Right lobe of liver (tissue), 6 donors: ENCODE measurements around the gene VASH2. TPM values are rescaled to one million over a fixed set of nuclear protein-coding genes. Genes with fewer than 3 reads are reported as not detected.

ENCODE experiments used
- ATAC-seq, 4 donors: fragments of 200-7000 bp; cut with Tn5 transposase; one replicate each; pipeline ENCODE4 v1.9.1; 2020; ENCODE audit warnings: mild to moderate bottlenecking in 4 of 4, moderate library complexity in 4 of 4
- DNase-seq, 3 donors: peaks; one replicate each; pipeline ENCODE4 v3.0.0-alpha.2; 2020
- H3K27ac ChIP-seq, 3 donors: fragments of 200-600 bp; one replicate each; pipeline ENCODE4 v1.8.0; 2022
- H3K27me3 ChIP-seq, 2 donors: fragments of 200-600 bp; one replicate each; pipeline ENCODE4 v1.8.0; 2022
- H3K36me3 ChIP-seq, 4 donors: fragments of 200-600 bp; sonication (generic) in 1 of 4; one replicate each; pipeline versions ENCODE4 v1.5.1 to v1.8.0; 2017 to 2022; ENCODE audit warnings: control low read depth in 1 of 4
- H3K4me1 ChIP-seq, 4 donors: fragments of 200-600 bp; sonication (generic) in 1 of 4; one replicate each; pipeline versions ENCODE4 v1.5.1 to v1.8.0; 2017 to 2022; ENCODE audit warnings: control low read depth in 1 of 4
- H3K4me3 ChIP-seq, 3 donors: fragments of 200-600 bp; one replicate each; pipeline ENCODE4 v1.8.0; 2022
- H3K9me3 ChIP-seq, 4 donors: fragments of 200-600 bp; sonication (generic) in 1 of 4; one replicate each; pipeline versions ENCODE4 v1.5.1 to v1.8.0; 2017 to 2022; ENCODE audit warnings: control low read depth in 1 of 4
- POLR2A ChIP-seq: fragments of 450-650 bp; IDR thresholded peaks from one replicate; pipeline ENCODE4 v1.6.1; 2017; ENCODE audit warnings: antibody characterized with exemption, mild to moderate bottlenecking
- WGBS: methylation state at CpG from one replicate; pipeline ENCODE4 v1.1.6; 2018; ENCODE audit warnings: low coverage, low lambda C conversion rate; ENCODE audit not compliant: insufficient coverage; ENCODE audit errors: missing lambda C conversion rate; 5-methylcytosine and 5-hydroxymethylcytosine counted together
- intact Hi-C, 2 donors: fragments of 100-400 bp; cut with DNase I; formaldehyde crosslinking; loops; one replicate each; pipeline versions ENCODE4 v1.11.2 to v1.14.1; 2022
- total RNA-seq, 6 experiments: library from RNA; depleted of rRNA in 2 of 6; stranded (reverse); fragments of >200 nt in 2 of 6; fragmentation: NEBNext Ultra II Directional in 3 of 6; extraction: Animal tissue kit (Norgen Biotek cat#: 25700) in 3 of 6; gene quantifications; one replicate each; pipeline versions ENCODE4 v1.1.0 to v1.2.4, GENCODE V29; 2016 to 2023
- TF ChIP-seq, protein P1 (sequence below), 4 donors: fragments of 200-600 bp in 3 of 4; fragments of 450-650 bp in 1 of 4; IDR thresholded peaks; one replicate each; pipeline versions ENCODE4 v1.5.1 to v1.8.0; 2016 to 2022; ENCODE audit warnings: antibody characterized with exemption in 4 of 4, mild to moderate bottlenecking in 2 of 4
- donor health status: DM: no; HTN: yes; CAD: no.
- donor health status: DM: no; HTN: no; CAD: no.
- donor health status: DM: no; HTN: no; CAD: no.
- donor health status: DM: no; HTN: yes; CAD: no.
- donor health status: DM: no; HTN: yes; CAD: no.

VASH2 gene
- total RNA-seq, 6 experiments from 2014 or later = 0.04 to 0.32 (median 0.07) TPM; not detected in 3

DNA sequence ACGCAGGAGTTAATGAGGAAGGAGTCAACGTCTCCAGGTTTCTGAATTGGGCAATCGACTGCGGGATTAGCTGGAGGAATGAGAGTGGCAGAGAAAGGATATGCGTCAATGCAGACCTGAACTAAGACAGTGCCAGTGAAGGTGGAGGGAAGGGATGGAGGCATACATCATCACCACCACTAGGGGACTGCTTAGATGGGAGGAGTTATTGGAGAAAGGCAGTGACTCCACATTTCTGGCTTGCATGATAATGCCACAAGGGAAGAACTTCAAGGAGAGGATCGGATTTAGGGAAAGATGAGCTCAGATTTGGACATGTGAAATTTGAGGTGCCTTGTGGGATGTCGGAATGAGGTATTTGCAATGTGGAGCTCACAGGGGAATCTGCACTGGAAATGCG lies 17.5 kb downstream of the VASH2 start:
- intact Hi-C loops = no loop called here
- peak; percentile 42 to 74 (median 56) for ATAC-seq
- WGBS = 58% methylated on average over 7 of the region's 8 CpGs
- Histone ChIP-seq H3K27me3 (no peaks in the 10 kb centered on the region), H3K9me3 (no peaks in the 10 kb centered on the region), H3K27ac (no peak overlapping the region), H3K4me1 (no peaks in the 10 kb centered on the region), H3K4me3 (no peak overlapping the region), H3K36me3 (no peaks in the 10 kb centered on the region)
- TF ChIP-seq, protein P1, sequence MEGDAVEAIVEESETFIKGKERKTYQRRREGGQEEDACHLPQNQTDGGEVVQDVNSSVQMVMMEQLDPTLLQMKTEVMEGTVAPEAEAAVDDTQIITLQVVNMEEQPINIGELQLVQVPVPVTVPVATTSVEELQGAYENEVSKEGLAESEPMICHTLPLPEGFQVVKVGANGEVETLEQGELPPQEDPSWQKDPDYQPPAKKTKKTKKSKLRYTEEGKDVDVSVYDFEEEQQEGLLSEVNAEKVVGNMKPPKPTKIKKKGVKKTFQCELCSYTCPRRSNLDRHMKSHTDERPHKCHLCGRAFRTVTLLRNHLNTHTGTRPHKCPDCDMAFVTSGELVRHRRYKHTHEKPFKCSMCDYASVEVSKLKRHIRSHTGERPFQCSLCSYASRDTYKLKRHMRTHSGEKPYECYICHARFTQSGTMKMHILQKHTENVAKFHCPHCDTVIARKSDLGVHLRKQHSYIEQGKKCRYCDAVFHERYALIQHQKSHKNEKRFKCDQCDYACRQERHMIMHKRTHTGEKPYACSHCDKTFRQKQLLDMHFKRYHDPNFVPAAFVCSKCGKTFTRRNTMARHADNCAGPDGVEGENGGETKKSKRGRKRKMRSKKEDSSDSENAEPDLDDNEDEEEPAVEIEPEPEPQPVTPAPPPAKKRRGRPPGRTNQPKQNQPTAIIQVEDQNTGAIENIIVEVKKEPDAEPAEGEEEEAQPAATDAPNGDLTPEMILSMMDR (IDR thresholded peaks at IDR 0.05) = peak; percentile 27 to 35 (median 31)
- no peak for TF ChIP-seq POLR2A
- peak in 1 of 3 donors; percentile 23 for DNase-seq

DNA sequence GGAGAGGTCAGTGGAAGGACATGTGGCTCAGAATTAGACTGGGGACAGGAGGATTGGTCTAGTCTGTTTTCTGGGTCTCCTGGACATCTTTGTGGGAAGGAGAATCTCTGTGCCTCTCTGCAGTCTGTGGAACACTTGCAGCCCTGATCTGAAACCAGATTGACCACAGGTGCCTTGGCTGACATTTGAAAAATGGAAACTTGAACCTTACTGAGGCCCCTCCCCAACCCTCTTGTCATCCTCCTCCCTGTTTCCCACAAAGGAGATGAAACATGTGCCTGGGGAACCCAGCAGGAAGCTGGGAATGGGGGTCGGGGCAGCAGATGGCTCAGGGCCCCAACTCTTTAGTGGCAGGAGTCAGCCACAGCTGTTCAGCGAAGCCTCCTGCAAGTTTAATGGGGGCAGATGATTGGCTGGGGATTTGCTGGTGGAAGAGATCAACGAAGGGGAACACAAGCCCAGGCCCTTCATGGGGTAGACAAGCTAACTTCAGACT lies 18.1 kb downstream of the VASH2 start:
- TF ChIP-seq, protein P1 (IDR thresholded peaks at IDR 0.05) = no peak
- TF ChIP-seq POLR2A = no peak
- Histone ChIP-seq H3K4me3 (no peak overlapping the region), H3K36me3 (no peaks in the 10 kb centered on the region), H3K27me3 (no peaks in the 10 kb centered on the region), H3K4me1 (no peaks in the 10 kb centered on the region), H3K9me3 (no peaks in the 10 kb centered on the region), H3K27ac (no peak overlapping the region)
- intact Hi-C loops = no loop called here
- WGBS = 25% methylated on average over 2 of the region's 3 CpGs
- ATAC-seq (no peak), DNase-seq (peak in 1 of 3 donors; percentile 15)

DNA sequence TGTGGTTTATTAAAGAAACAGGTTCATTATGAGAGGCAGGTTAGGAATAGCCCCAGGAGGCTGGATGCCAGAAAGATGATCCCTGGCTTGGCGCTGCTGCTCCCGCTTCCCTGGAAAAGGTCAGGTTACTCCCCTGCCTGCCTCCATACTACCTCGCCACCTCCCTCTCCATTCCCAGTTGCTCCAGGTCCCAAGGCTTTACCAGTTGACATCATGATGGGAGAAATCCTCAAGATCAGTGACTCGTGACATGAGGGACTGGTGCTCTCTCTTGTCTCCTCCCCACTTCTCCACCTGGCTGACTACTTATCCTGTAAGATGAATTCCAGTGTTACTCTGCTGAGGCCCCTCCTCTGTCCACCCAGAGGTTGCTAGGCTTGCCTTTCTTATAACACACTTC lies 19.7 kb downstream of the VASH2 start:
- Histone ChIP-seq H3K9me3 (no peaks in the 10 kb centered on the region), H3K36me3 (no peaks in the 10 kb centered on the region), H3K27me3 (no peaks in the 10 kb centered on the region), H3K4me1 (no peaks in the 10 kb centered on the region), H3K4me3 (no peak overlapping the region), H3K27ac (no peak overlapping the region)
- peak in 1 of 3 donors; percentile 17 for DNase-seq
- TF ChIP-seq POLR2A = no peak
- TF ChIP-seq, protein P1 (IDR thresholded peaks at IDR 0.05) = no peak
- intact Hi-C loops = no loop called here
- WGBS = 86% methylated on average over 1 of the region's 4 CpGs
- no peak for ATAC-seq

DNA sequence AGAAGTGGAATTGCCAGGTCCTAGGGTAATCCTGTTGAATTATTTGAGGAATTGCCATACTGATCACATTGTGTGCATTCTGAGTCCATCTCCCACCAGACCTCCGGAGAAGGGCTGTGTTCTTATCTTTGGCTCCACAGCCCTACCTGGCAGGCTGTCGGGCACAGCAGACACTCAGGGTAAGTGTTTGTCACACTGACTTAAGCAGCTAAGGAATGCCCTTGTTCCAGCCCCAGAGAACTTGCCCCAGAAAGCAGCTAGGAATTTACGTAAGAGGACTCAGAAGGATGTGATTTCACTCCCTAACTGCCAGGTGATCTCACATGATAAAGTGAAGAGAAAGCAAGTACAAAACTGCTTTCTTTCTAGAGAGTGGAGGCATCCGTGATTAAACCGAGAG lies 21.0 kb downstream of the VASH2 start:
- no peak overlapping the region for H3K27ac ChIP-seq
- no peaks in the 10 kb centered on the region for H3K4me1 ChIP-seq
- no peaks in the 10 kb centered on the region for H3K36me3 ChIP-seq
- no peaks in the 10 kb centered on the region for H3K27me3 ChIP-seq
- H3K4me3 ChIP-seq = no peak overlapping the region
- TF ChIP-seq, protein P1 (IDR thresholded peaks at IDR 0.05) = no peak
- TF ChIP-seq POLR2A = no peak
- DNase-seq (peak in 1 of 3 donors; percentile 1), ATAC-seq (no peak)
- WGBS = 78% methylated on average over 4 of the region's 5 CpGs
- no peaks in the 10 kb centered on the region for H3K9me3 ChIP-seq
- intact Hi-C loops = no loop called here

DNA sequence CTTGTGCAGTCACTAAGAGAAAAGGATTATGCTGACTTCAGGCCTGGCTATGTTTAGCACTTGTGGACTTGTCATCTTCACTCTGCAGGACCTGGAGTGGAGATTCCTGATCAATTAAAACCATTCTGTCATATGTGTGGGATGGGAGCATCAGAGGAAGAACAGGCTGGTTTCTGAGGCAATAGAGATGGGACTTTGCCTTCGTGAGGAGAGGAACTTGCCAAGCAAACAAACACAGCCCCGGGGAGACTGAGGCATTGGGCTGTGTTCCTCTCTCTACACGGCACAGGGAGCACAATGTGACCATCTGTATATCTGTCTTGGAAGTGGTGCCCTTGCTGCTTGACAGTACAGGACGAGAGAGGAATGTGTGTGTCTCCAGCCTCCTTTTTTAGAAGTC lies 23.1 kb downstream of the VASH2 start:
- no peak for DNase-seq
- 62% methylated on average over 3 of the region's 4 CpGs for WGBS

More for the DNA sequence above, 23.1 kb downstream of the VASH2 start:
- Histone ChIP-seq H3K9me3 (no peaks in the 10 kb centered on the region), H3K36me3 (no peaks in the 10 kb centered on the region), H3K27ac (no peak overlapping the region), H3K4me3 (no peak overlapping the region), H3K4me1 (no peaks in the 10 kb centered on the region), H3K27me3 (no peaks in the 10 kb centered on the region)
- no peak for ATAC-seq
- intact Hi-C loops = no loop called here
- TF ChIP-seq, protein P1 (IDR thresholded peaks at IDR 0.05) = no peak
- TF ChIP-seq POLR2A = no peak
